Esophagus (tissue), 2 donors: ENCODE measurements around the gene SERGEF. TPM values are rescaled to one million over a fixed set of nuclear protein-coding genes. Genes with fewer than 3 reads are reported as not detected.

Experiments used
- H3K27ac ChIP-seq, 2 donors: one replicate each; pipeline ENCODE4 v1.5.1; 2013; ENCODE audit warnings: low read depth in 2 of 2, mild to moderate bottlenecking in 2 of 2, inconsistent platforms in 1 of 2, low read length in 1 of 2, moderate library complexity in 1 of 2
- H3K27me3 ChIP-seq, 2 donors: one replicate each; pipeline ENCODE4 v1.6.1; 2013; ENCODE audit warnings: low read length in 2 of 2, control low read depth in 1 of 2, mild to moderate bottlenecking in 1 of 2; ENCODE audit not compliant: insufficient read depth in 2 of 2, control insufficient read depth in 1 of 2
- H3K36me3 ChIP-seq, 2 donors: one replicate each; pipeline ENCODE4 v1.6.1; 2013; ENCODE audit warnings: low read length in 1 of 2; ENCODE audit not compliant: control insufficient read depth in 2 of 2, insufficient read depth in 2 of 2
- H3K4me1 ChIP-seq, 2 donors: one replicate each; pipeline ENCODE4 v1.6.1; 2013; ENCODE audit warnings: low read length in 1 of 2; ENCODE audit not compliant: control insufficient read depth in 2 of 2, insufficient read depth in 2 of 2
- H3K4me3 ChIP-seq, 2 donors: one replicate each; pipeline ENCODE4 v1.5.1; 2013; ENCODE audit warnings: low read length in 2 of 2, mild to moderate bottlenecking in 2 of 2, low read depth in 1 of 2, moderate library complexity in 1 of 2
- H3K9me3 ChIP-seq, 2 donors: one replicate each; pipeline ENCODE4 v1.6.1; 2013; ENCODE audit warnings: mild to moderate bottlenecking in 2 of 2, low read depth in 1 of 2, low read length in 1 of 2, moderate library complexity in 1 of 2; ENCODE audit not compliant: control insufficient read depth in 2 of 2, insufficient read depth in 1 of 2
- WGBS, 2 donors: extraction: QIAGEN DNeasy Blood & Tissue Kit; methylation state at CpG; one replicate each; pipeline ENCODE4 v1.1.7; 2013; 5-methylcytosine and 5-hydroxymethylcytosine counted together
- polyA plus RNA-seq, 2 donors: library from polyadenylated mRNA; stranded (reverse); fragments of 200-250 nt; gene quantifications; one replicate each; pipeline ENCODE4 v1.2.3, GENCODE V29; 2013
- donor health status: healthy with polysubstance abuse.
- donor health status: Bipolar disorder and iron deficiency.

SERGEF gene
- polyA plus RNA-seq, 2 donors: 17.2 to 39.3 TPM

GRCh38 chr11:17985517-17985916 is 27.3 kb downstream of the SERGEF start:
- Histone ChIP-seq H3K27me3 (no peaks in the 10 kb centered on the region), H3K27ac (peak overlapping the region in 1 of 2 donors; percentile 69), H3K4me1 (no peaks in the 10 kb centered on the region), H3K9me3 (no peaks in the 10 kb centered on the region), H3K36me3 (peaks cover 0 to 2% of the 10 kb centered on the region in 2 donors), H3K4me3 (no peak overlapping the region)
- WGBS, 2 donors: 41 to 43% methylated on average over 1 of the region's 1 CpG

- H3K36me3 ChIP-seq: no peaks in the 10 kb centered on the region
- no peak overlapping the region for H3K27ac ChIP-seq
- no peaks in the 10 kb centered on the region for H3K9me3 ChIP-seq
- 91 to 92% methylated on average over 1 of the region's 1 CpG for WGBS, 2 donors
- H3K27me3 ChIP-seq: no peaks in the 10 kb centered on the region
- H3K4me1 ChIP-seq: no peaks in the 10 kb centered on the region
- H3K4me3 ChIP-seq: no peak overlapping the region
Observed at GRCh38 chr11:17983569-17983968, 29.3 kb downstream of the SERGEF start.

- no peaks in the 10 kb centered on the region for H3K9me3 ChIP-seq
- no peaks in the 10 kb centered on the region for H3K36me3 ChIP-seq
- no peaks in the 10 kb centered on the region for H3K4me1 ChIP-seq
- H3K4me3 ChIP-seq: no peak overlapping the region
- no peaks in the 10 kb centered on the region for H3K27me3 ChIP-seq
- WGBS, 2 donors: 36 to 42% methylated on average over 7 of the region's 7 CpGs
- H3K27ac ChIP-seq: no peak overlapping the region
Observed at GRCh38 chr11:17979770-17980371, 33.0 kb downstream of the SERGEF start.

GRCh38 chr11:17978553-17979287 is 34.1 kb downstream of the SERGEF start:
- H3K4me1 ChIP-seq: no peaks in the 10 kb centered on the region
- H3K27ac ChIP-seq: no peak overlapping the region
- H3K36me3 ChIP-seq: no peaks in the 10 kb centered on the region
- no peaks in the 10 kb centered on the region for H3K9me3 ChIP-seq
- 58 to 61% methylated on average over 5 of the region's 5 CpGs for WGBS, 2 donors
- no peaks in the 10 kb centered on the region for H3K27me3 ChIP-seq
- H3K4me3 ChIP-seq: no peak overlapping the region

GRCh38 chr11:17976651-17977050 is 36.2 kb downstream of the SERGEF start:
- Histone ChIP-seq H3K27me3 (no peaks in the 10 kb centered on the region), H3K9me3 (no peaks in the 10 kb centered on the region), H3K27ac (no peak overlapping the region), H3K4me3 (no peak overlapping the region), H3K4me1 (peaks cover 0 to 2% of the 10 kb centered on the region in 2 donors), H3K36me3 (no peaks in the 10 kb centered on the region)
- WGBS, 2 donors: 88 to 100% methylated on average over 1 of the region's 1 CpG

- no peaks in the 10 kb centered on the region for H3K9me3 ChIP-seq
- H3K27me3 ChIP-seq: no peaks in the 10 kb centered on the region
- peaks cover 0 to 2% of the 10 kb centered on the region in 2 donors for H3K4me1 ChIP-seq
- H3K36me3 ChIP-seq: no peaks in the 10 kb centered on the region
- no peak overlapping the region for H3K27ac ChIP-seq
- H3K4me3 ChIP-seq: no peak overlapping the region
Observed at GRCh38 chr11:17974246-17974645, 38.6 kb downstream of the SERGEF start.

- 20 to 56% methylated on average over 5 of the region's 5 CpGs for WGBS, 2 donors
- H3K27ac ChIP-seq: no peak overlapping the region
- no peaks in the 10 kb centered on the region for H3K36me3 ChIP-seq
Observed at GRCh38 chr11:17972987-17973386, 39.9 kb downstream of the SERGEF start.

GRCh38 chr11:17968206-17968605 is 44.6 kb downstream of the SERGEF start:
- Histone ChIP-seq H3K36me3 (no peaks in the 10 kb centered on the region), H3K27ac (no peak overlapping the region), H3K9me3 (no peaks in the 10 kb centered on the region), H3K4me3 (no peak overlapping the region), H3K27me3 (no peaks in the 10 kb centered on the region), H3K4me1 (peaks cover 0 to 2% of the 10 kb centered on the region in 2 donors)
- WGBS, 2 donors: 92 to 100% methylated on average over 1 of the region's 1 CpG

More at GRCh38 chr11:17972987-17973386, 39.9 kb downstream of the SERGEF start:
- Histone ChIP-seq H3K9me3 (no peaks in the 10 kb centered on the region), H3K27me3 (no peaks in the 10 kb centered on the region), H3K4me1 (peaks cover 0 to 2% of the 10 kb centered on the region in 2 donors), H3K4me3 (no peak overlapping the region)

- H3K9me3 ChIP-seq: no peaks in the 10 kb centered on the region
- no peak overlapping the region for H3K4me3 ChIP-seq
- H3K4me1 ChIP-seq: peaks cover 0 to 2% of the 10 kb centered on the region in 2 donors
- no peak overlapping the region for H3K27ac ChIP-seq
- no peaks in the 10 kb centered on the region for H3K27me3 ChIP-seq
- no peaks in the 10 kb centered on the region for H3K36me3 ChIP-seq
Observed at GRCh38 chr11:17967661-17968060, 45.2 kb downstream of the SERGEF start.

GRCh38 chr11:17960091-17960490 is 52.8 kb downstream of the SERGEF start:
- no peak overlapping the region for H3K4me3 ChIP-seq
- H3K27me3 ChIP-seq: no peaks in the 10 kb centered on the region
- no peaks in the 10 kb centered on the region for H3K9me3 ChIP-seq
- H3K27ac ChIP-seq: no peak overlapping the region
- H3K36me3 ChIP-seq: peaks cover 0 to 5% of the 10 kb centered on the region in 2 donors
- H3K4me1 ChIP-seq: peaks cover 0 to 6% of the 10 kb centered on the region in 2 donors
